Midbrain (tissue), 1 donor: Measurements from ENCODE around the gene AGPAT3.
"Not testable (repeated sequence)": the region's sequence is repeated elsewhere in the genome, so short reads cannot be mapped to it uniquely, and the experiment has no call there.

Experiments used
- DNase-seq: peaks from one replicate; lab custom pipeline; 2025; lab: John Stamatoyannopoulos, UW

Gene AGPAT3

DNA sequence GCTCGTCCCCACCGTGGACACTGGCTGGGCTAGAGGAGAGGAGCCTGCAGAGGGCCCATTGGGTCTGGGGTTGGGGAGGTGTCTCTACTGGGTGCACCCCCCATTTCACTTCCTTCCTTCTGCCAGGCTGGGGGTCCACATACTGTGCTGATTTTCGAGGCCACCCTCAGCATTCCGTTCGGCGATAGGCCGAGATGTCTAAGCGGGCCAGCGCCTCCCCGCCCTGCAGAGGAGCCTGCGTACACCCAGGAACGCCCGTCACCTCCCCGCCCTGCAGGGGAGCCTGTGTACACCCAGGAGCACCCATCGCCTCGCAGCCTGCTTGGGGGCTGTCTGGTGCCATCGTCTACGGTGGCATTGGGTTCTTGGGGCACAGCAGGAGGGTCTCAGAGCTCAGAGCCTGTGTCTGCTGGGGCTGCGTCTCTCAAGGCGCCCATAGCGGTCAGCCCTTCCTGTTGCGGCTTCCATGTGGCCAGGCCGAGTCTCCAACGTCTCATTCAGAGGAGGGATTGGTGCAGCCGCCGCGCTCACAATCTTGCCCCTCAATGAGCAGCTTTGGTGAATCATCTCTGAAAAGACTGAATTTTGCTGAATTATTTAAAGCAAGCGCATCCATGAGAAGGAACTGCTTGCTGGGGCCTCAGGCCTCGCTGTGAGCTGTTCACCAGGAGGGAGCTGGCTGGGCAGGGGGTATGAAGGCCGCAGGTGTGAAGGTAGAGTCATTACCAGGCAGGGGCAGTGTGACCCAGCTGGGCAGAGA lies 30.7 kb upstream of the AGPAT3 start:
- no peak for DNase-seq

DNA sequence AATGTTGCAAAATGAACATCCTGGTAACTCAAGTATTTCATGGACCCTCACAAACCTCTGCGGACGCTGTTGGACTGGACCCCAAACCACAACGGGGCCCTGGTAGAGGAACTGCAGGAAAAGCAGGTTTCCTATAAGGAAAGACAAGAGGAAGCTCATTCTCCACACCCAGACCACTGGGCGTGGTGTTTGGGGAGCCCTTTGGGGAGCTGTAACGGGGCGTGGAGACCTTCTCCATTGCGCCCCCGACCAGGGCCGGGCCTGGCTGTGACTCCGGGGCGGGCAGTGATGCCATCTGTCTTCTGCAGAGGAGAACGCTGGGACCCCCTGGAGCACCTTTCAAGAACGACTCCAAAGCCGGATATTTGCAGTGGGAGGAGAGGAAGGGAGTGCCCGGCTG lies 30.0 kb upstream of the AGPAT3 start:
- no peak for DNase-seq

DNA sequence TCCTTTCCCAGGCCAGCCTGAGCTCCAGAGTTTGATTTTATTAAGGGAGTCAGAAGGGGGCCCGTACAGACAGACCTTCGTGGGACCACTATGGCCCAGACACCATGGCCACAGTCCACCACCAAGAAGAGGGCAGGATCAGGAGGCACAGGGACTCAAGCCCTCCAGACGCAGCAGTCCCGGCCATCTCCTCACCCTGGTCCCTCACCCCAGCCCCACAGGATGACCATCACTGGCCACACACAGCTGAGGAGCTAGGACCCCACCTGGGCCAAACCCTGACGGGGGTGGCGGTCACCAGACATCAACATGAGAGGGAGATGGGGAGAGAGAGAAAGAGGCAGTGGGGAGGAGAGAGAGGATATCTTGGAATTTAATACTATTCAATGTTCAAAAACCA lies 29.2 kb upstream of the AGPAT3 start:
- no peak for DNase-seq

DNA sequence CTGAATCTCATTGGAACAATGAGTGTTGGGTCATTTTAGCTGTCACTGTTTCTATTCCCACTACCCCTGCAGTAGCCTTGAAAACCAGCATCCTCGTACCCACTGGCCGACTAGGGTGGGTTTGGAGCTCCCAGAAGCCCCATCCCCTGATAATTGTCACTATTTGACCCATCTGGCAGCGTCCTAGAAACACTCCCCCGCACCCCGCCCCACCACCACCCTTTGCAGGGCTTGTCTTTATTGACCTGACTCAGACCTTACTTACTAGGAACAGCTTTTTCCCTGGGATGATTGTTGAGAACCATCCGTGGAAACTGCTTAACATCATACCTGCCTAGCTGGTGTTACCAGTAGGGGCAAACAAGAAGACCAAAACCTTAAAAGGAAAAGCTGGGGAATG lies 28.4 kb upstream of the AGPAT3 start:
- DNase-seq, result no peak

GRCh38 chr21:43840259-43840658 lies 24.8 kb upstream of the AGPAT3 start:
- no peak for DNase-seq

DNA sequence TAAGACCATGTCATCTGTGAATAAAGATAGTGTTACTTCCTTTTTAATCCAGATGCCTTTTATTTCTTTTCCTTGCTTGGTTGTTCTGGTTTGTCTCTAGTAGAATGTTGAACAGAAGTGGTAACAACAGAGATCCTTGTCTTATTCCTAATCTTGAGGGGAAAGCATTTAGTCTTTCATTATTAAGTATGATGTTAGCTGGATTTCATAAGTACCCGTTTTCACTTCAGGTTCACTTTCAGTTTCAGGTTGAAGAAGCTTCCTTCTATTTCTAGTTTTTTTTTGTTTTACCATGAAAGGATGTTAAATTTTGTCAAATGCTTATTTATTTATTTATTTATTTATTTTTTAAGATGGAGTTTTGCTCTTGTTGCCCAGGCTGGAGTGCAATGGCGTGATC lies 22.3 kb upstream of the AGPAT3 start:
- DNase-seq, result no peak

DNA sequence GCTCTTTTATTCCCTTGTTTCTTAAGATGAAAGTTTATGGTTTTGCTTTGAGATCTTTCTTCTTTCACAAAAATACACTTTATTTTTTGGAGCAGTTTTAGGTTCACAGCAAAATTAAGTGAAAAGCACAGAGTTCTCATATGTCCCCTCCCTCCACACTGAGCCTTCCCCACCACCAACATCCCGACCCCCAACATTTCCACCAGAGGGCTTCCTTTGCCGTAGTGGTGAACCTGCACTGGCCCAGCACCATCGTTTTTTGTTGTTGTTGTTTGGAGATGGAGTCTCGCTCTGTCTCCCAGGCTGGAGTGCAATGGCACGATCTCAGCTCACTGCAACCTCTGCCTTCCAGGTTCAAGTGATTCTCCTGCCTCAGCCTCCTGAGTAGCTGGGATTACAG lies 20.1 kb upstream of the AGPAT3 start:
- not testable (repeated sequence) for DNase-seq

- no peak for DNase-seq
These were observed 19.6 kb upstream of the AGPAT3 start for GRCh38 chr21:43845386-43845785.

- DNase-seq, result no peak
These were observed 18.6 kb upstream of the AGPAT3 start for GRCh38 chr21:43846430-43846829.

DNA sequence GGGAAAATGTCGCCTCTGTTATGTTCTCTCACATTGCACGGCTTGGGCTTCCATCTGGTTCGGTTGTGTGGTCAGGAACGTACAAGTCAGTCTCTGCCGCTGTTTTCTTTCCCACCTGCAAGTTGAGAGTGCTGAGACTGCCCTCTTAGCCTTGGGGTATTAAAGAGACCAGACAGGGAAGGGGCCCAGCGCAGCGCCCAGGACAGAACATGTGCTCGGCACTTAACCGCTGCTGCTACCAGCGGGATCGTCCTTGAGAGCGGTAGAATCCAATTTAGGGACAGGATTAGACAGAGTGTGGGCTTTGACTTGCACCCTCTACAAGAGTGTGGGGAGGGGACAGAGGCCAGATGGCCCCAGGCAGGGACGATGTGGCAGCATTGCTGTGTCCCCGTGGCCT lies 17.7 kb upstream of the AGPAT3 start:
- no peak for DNase-seq

GRCh38 chr21:43848771-43849170 lies 16.3 kb upstream of the AGPAT3 start:
- no peak for DNase-seq

DNA sequence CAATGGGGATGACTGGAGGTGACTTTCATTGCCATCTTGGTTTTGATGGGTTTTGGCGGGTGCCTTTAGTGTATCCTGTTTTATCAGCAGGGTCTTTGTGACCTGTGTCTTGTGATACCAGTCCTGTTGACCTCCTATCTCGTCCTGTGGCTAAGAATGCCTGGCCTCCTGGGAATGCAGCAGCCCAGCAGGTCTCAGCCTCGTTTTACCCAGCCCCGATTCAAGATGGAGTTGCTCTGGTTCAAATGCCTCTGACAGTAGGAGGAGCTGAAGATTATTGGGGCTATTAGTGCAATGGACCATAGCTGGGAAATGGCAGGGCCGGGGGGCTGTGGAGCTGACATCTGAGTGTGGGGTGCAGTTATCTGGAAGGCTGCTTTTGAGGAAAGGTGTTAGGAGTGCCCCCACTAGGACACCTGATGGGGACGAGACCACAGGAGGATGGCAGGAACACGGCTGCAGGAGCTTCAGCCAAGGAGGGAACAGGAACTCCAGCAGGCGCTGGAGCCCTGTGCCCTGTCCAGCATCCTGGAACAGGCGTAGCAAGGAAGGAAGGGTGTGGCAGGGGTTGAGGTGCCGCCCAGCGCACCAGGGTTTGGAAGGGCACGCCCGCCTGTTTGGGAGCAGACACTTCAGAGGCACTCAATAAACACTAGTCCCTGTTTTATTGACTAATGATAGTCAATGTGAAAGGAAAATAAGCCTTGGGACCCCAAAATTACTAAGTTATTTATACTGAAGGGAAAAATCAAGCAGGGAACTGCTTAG lies 15.3 kb upstream of the AGPAT3 start:
- DNase-seq, result no peak

DNA sequence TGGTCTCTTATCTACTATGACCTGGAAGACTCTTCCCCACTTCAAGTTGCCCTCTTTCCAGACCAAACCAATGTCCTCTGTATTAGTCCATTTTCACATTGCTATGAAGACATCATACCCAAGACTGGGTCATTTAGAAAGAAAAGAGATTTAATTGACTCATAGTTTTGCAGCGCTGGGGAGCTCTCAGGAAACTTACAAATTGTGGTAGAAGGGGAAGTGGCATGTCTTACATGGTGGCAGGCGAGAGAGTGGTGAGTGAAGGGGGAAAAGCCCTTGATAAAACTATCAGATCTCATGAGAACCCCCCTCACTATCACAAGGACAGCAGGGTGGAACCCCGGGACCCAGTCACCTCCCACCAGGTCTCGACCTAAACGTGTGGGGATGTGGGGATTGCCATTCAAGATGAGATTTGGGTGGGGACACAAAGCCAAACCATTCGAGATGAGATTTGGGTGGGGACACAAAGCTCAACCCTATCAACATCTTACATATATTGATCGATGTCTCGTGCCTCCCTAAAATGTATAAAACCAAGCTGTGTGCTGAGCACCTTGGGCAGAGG lies 14.2 kb upstream of the AGPAT3 start:
- no peak for DNase-seq

DNA sequence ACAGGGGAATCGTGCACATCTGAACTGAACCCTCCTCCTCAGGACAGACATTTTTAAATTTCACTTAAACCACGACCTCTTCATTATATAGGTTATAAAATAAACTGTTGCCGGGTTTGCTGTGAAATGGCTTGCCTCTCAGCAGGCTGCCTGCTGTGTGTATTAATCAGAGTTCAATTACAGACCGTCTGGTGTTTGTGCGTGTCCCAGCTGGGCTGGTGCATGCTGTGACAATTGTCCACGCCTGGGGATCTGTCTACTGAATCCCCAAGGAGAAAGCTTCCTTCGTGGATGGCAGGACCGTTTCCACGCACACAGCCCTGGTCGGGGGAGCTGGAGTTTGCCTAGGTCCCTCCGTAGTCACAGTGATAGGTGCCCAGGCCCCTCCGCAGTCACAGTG lies 13.4 kb upstream of the AGPAT3 start:
- no peak for DNase-seq

DNA sequence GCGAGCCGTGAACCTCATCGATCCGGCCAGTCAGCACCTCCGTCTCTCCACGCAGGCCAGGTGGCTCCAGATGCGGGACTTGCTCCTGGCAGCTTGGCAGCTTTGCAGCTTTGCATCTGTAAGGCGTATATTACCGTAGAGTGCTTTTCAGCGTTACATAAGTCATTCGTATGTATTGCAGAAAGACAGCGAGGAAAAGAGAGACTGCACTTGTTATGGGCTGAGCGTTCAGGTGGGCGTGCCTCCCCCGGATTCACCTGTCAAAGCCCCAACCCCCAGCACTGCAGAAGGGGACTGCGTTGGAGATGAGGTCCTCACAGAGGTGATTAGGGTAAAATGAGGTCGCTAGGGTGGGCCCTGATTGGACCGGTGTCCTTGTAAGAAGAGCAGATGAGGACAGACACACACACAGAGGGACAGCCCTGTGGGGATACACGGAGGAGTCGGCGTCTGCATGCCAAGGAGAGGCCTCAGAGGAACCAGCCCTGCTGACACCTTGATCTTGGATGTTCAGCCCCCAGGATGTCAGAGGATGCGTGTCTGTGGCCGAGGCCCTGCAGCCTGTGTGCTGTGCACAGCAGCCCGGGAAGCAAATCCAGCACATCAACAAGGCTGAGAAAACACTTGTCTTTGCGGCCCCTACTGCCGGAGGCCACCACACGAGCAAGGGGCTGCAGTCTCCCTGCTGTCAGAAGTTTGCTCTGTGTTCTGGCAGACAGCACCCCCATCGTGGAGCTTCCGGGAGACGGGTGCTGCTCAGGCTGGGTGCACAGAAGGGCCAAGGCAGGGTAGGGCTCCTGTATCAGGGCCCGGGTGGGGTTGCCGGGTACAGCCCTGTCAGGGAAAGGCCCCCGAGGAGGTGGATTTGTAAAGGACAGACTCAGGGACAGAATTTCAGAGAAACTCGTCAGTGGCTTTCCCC lies 10.9 kb upstream of the AGPAT3 start:
- no peak for DNase-seq

- no peak for DNase-seq
These were observed 10.0 kb upstream of the AGPAT3 start for GRCh38 chr21:43854773-43855633.

DNA sequence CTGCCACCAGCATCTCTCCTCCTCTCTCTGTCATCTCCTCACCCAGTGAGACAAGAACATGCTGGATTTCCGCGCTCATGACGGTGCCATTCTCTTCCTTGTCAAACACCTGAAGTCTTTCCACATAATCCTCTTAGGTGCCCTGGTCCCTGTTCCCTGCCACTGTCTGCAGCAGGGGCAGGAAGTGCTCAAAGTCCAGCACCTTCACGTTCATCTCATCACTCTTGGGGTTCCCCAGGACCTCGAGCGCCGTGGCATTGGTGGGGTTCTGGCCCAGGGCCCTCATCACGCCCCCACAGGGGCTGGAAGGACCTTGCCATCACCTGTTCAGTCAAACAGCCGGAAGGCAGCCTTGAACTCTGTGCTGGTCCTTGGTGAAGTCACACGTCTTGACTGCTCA lies 9.1 kb upstream of the AGPAT3 start:
- DNase-seq, result no peak

DNA sequence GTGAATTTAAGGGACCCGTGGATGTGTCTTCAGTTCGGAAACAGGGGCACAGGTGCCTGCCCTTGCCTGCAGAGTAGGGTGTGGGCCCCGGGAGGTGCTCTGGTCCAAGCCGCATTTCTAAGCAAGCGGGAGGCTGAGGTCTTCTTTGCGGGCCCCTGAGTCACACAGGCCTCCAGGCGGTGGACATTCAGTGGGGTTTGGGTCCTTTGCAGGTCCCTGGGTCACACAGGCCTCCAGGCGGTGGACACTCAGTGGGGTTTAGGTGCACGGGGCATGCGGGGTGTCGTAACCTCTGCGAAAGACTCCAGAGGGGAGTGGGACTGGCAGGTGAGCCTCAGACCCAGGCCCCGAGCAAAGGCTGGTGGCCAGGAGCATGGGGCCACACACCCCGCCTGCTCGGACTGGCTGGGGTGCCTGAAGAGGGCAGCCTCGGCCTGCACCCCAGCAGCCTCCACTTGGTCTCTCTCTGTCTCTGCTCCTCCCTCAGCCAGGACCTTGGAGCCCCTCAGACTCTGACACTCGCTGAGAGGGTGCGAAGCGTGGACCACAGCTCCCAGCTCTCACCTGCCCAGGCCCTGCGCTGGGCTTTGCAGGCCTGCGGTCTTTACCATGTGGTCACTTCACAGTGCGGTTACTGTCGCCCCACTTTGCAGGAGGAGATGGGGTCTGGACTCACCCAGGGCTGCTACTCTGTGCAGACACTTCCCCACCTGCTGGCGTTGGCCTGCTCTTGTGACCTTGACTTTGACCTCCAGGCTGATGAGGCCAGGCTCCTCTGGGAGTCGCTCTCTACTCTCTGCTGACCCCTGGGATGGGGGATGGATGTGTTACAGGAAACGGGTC lies 6.0 kb upstream of the AGPAT3 start:
- no peak for DNase-seq

DNA sequence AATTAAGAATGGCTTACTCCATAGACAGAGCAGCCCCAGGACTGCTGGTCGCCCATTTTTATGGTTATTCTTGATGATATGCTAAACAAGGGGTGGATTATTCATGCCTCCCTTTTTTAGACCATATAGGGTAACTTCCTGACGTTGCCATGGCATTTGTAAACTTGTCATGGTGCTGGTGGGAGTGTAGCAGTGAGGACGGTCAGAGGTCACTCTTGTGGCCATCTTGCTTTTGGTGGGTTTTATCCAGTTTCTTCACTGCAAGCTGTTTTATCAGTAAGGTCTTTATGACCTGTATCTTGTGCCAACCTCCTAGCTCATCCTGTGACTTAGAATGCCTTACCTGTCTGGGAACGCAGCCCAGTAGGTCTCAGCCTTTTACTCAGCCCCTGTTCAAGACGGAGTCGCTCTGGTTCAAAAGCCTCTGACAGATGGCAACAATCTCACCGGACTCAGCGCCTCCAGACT lies 5.2 kb upstream of the AGPAT3 start:
- no peak for DNase-seq

DNA sequence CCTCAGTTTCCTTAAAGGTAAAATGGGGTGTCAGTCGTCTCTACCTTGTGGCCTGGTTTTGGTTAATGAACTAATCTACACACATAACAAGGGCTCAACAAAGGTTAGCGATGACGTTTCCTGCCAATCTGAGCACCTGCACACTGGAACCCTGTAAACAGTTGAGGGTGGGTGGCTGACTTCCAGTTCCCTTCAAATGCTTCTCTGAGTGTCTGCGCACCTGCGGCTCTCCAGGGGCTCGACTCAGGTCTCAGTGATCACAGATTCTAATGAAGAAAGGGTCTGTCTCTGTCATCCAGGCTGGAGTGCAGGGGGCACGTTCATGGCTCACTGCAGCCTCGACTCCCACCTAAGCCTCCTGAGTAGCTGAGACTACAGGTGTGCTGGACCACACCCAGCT lies 3.3 kb upstream of the AGPAT3 start:
- no peak for DNase-seq
